Measurements from ENCODE around the gene FAM151B. TPM values are rescaled to one million over a fixed set of nuclear protein-coding genes. Genes with fewer than 3 reads are reported as not detected.

The FAM151B gene
- total and polyA plus RNA-seq, 3 donors from 2014 or later: 2.8 to 5.0 (median 2.8) TPM

- no peaks in the 10 kb centered on the region for H3K27me3 ChIP-seq
- H3K36me3 ChIP-seq (ENCODE audit: low read depth, missing control alignments): no peaks in the 10 kb centered on the region
- no peak overlapping the region for H3K4me3 ChIP-seq
- H3K4me1 ChIP-seq: no peaks in the 10 kb centered on the region
- H3K27ac ChIP-seq: no peak overlapping the region
- no peaks in the 10 kb centered on the region for H3K9me3 ChIP-seq
- no peak for DNase-seq
- TF ChIP-seq POLR2A (IDR thresholded peaks at IDR 0.05): no peak
- TF ChIP-seq, protein P1, sequence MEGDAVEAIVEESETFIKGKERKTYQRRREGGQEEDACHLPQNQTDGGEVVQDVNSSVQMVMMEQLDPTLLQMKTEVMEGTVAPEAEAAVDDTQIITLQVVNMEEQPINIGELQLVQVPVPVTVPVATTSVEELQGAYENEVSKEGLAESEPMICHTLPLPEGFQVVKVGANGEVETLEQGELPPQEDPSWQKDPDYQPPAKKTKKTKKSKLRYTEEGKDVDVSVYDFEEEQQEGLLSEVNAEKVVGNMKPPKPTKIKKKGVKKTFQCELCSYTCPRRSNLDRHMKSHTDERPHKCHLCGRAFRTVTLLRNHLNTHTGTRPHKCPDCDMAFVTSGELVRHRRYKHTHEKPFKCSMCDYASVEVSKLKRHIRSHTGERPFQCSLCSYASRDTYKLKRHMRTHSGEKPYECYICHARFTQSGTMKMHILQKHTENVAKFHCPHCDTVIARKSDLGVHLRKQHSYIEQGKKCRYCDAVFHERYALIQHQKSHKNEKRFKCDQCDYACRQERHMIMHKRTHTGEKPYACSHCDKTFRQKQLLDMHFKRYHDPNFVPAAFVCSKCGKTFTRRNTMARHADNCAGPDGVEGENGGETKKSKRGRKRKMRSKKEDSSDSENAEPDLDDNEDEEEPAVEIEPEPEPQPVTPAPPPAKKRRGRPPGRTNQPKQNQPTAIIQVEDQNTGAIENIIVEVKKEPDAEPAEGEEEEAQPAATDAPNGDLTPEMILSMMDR (IDR thresholded peaks at IDR 0.05): no peak
- 89 to 100% methylated on average over 2 of the region's 2 CpGs for WGBS, 2 donors
- intact Hi-C loops (cut with DNase I; ENCODE audit: low total_unique reads): no loop called here
Observed at GRCh38 chr5:80495891-80496290, 8.0 kb downstream of the FAM151B start.

DNA sequence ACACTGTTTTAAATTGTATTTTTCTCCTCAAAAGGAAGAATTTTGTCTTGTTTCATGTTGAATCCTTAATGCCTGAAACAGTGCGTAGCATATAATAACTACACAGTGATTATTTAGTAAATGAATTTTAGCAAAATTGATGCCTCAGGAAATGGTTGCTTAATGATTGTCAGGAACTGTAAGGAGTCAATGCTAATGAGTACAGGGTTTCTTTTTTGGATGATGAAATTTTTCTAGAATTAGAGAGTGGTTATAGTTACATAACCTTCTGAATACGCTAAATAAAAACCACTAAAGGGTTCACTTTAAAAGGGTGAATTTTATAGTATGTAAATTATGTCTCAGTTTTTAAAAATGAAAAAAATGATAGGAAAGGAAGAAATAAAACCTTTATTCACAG lies 14.9 kb downstream of the FAM151B start:
- H3K36me3 ChIP-seq (ENCODE audit: low read depth, missing control alignments): no peaks in the 10 kb centered on the region
- H3K4me1 ChIP-seq: no peaks in the 10 kb centered on the region
- TF ChIP-seq POLR2A (IDR thresholded peaks at IDR 0.05): no peak
- TF ChIP-seq, protein P1 (IDR thresholded peaks at IDR 0.05): no peak
- 90 to 97% methylated on average over 2 of the region's 2 CpGs for WGBS, 2 donors
- intact Hi-C loops (cut with DNase I; ENCODE audit: low total_unique reads): no loop called here
- H3K4me3 ChIP-seq: no peak overlapping the region
- no peaks in the 10 kb centered on the region for H3K9me3 ChIP-seq
- no peak for DNase-seq
- H3K27ac ChIP-seq: no peak overlapping the region
- no peaks in the 10 kb centered on the region for H3K27me3 ChIP-seq

- intact Hi-C loops (cut with DNase I; ENCODE audit: low total_unique reads): no loop called here
- WGBS, 2 donors: 67 to 91% methylated on average over 1 of the region's 1 CpG
Observed at GRCh38 chr5:80503641-80504040, 15.7 kb downstream of the FAM151B start.

GRCh38 chr5:80504833-80505232 lies 16.9 kb downstream of the FAM151B start:
- Histone ChIP-seq H3K9me3 (no peaks in the 10 kb centered on the region), H3K4me3 (no peak overlapping the region), H3K4me1 (no peaks in the 10 kb centered on the region), H3K36me3 (ENCODE audit: low read depth, missing control alignments) (no peaks in the 10 kb centered on the region), H3K27me3 (no peaks in the 10 kb centered on the region), H3K27ac (no peak overlapping the region)
- no peak for DNase-seq
- no peak for TF ChIP-seq POLR2A (IDR thresholded peaks at IDR 0.05)
- TF ChIP-seq, protein P1 (IDR thresholded peaks at IDR 0.05): no peak
- intact Hi-C loops (cut with DNase I; ENCODE audit: low total_unique reads): no loop called here
- WGBS, 2 donors: 88 to 93% methylated on average over 1 of the region's 1 CpG

More at GRCh38 chr5:80503641-80504040, 15.7 kb downstream of the FAM151B start:
- H3K36me3 ChIP-seq (ENCODE audit: low read depth, missing control alignments): no peaks in the 10 kb centered on the region
- no peak overlapping the region for H3K27ac ChIP-seq
- no peak for DNase-seq
- H3K4me1 ChIP-seq: no peaks in the 10 kb centered on the region
- no peak overlapping the region for H3K4me3 ChIP-seq
- H3K9me3 ChIP-seq: no peaks in the 10 kb centered on the region
- no peaks in the 10 kb centered on the region for H3K27me3 ChIP-seq
- TF ChIP-seq, protein P1 (IDR thresholded peaks at IDR 0.05): no peak
- no peak for TF ChIP-seq POLR2A (IDR thresholded peaks at IDR 0.05)

DNA sequence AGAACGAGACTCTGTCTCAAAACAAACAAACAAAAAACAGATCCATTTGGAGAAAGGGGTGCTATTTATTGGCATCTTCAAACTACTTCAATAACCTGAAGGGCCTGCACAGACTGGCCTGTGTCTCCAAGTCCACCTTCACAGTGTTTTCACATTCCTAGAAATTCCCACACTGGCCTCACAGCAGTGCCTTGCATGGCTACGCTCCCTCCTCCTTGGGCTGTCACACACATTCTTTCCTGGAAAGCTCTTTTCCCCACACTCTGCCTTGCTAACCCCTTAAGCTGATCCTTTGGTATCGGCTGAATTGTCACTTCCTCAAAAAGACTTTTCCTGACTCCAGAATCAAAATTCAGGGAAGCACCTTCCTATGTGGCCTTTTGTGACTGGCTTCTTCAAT lies 19.8 kb downstream of the FAM151B start:
- DNase-seq: no peak
- H3K9me3 ChIP-seq: no peaks in the 10 kb centered on the region
- H3K4me1 ChIP-seq: no peaks in the 10 kb centered on the region
- no peaks in the 10 kb centered on the region for H3K27me3 ChIP-seq
- no peaks in the 10 kb centered on the region for H3K36me3 ChIP-seq (ENCODE audit: low read depth, missing control alignments)
- no peak overlapping the region for H3K4me3 ChIP-seq
- intact Hi-C loops (cut with DNase I; ENCODE audit: low total_unique reads): no loop called here
- TF ChIP-seq, protein P1 (IDR thresholded peaks at IDR 0.05): no peak
- TF ChIP-seq POLR2A (IDR thresholded peaks at IDR 0.05): no peak
- 98% methylated on average over 3 of the region's 3 CpGs for WGBS, 2 donors
- no peak overlapping the region for H3K27ac ChIP-seq

Measured in testis (tissue), 3 donors.